ENCODE data around the gene SRP14. TPM values are rescaled to one million over a fixed set of nuclear protein-coding genes. Genes with fewer than 3 reads are reported as not detected.
"Not testable (repeated sequence)": the region's sequence is repeated elsewhere in the genome, so short reads cannot be mapped to it uniquely, and the experiment has no call there.

The SRP14 gene
- total and polyA plus RNA-seq, 2 donors, result 374 to 522 TPM

GRCh38 chr15:40038275-40038637 is 725 bp downstream of the SRP14 start:
- peaks cover 12 to 19% of the 10 kb centered on the region in 2 donors for H3K4me1 ChIP-seq (ENCODE audit: control insufficient read depth in 2 of 2, insufficient read depth in 2 of 2, low read length in 2 of 2)
- H3K27me3 ChIP-seq (ENCODE audit: control insufficient read depth in 2 of 2, insufficient read depth in 1 of 2, low read length in 1 of 2), result no peaks in the 10 kb centered on the region
- peak overlapping the region; percentile 72 to 75 for H3K4me3 ChIP-seq (ENCODE audit: low read length in 2 of 2)
- DNase-seq (ENCODE audit: low read depth in 6 of 9, low spot score in 9 of 9), result no peak
- H3K36me3 ChIP-seq (ENCODE audit: control insufficient read depth in 2 of 2, insufficient read depth in 2 of 2, low read length in 1 of 2), result peaks cover 22 to 34% of the 10 kb centered on the region in 2 donors
- H3K9me3 ChIP-seq (ENCODE audit: control insufficient read depth in 2 of 2, insufficient read depth in 1 of 2, low read length in 1 of 2), result no peaks in the 10 kb centered on the region
- H3K27ac ChIP-seq (ENCODE audit: low read depth in 1 of 2, low read length in 1 of 2), result peak overlapping the region; percentile 82 to 96
- 6% methylated on average over 18 of the region's 18 CpGs for WGBS

GRCh38 chr15:40037721-40038120 is 1.3 kb downstream of the SRP14 start:
- 66% methylated on average over 3 of the region's 3 CpGs for WGBS
- H3K27me3 ChIP-seq (ENCODE audit: control insufficient read depth in 2 of 2, insufficient read depth in 1 of 2, low read length in 1 of 2), result no peaks in the 10 kb centered on the region
- H3K4me3 ChIP-seq (ENCODE audit: low read length in 2 of 2), result peak overlapping the region; percentile 72 to 75
- H3K36me3 ChIP-seq (ENCODE audit: control insufficient read depth in 2 of 2, insufficient read depth in 2 of 2, low read length in 1 of 2), result peaks cover 18 to 39% of the 10 kb centered on the region in 2 donors
- no peak for DNase-seq (ENCODE audit: low read depth in 6 of 9, low spot score in 9 of 9)
- no peaks in the 10 kb centered on the region for H3K9me3 ChIP-seq (ENCODE audit: control insufficient read depth in 2 of 2, insufficient read depth in 1 of 2, low read length in 1 of 2)
- H3K4me1 ChIP-seq (ENCODE audit: control insufficient read depth in 2 of 2, insufficient read depth in 2 of 2, low read length in 2 of 2), result peaks cover 12 to 19% of the 10 kb centered on the region in 2 donors
- no peak overlapping the region for H3K27ac ChIP-seq (ENCODE audit: low read depth in 1 of 2, low read length in 1 of 2)

- not testable (repeated sequence) for H3K9me3 ChIP-seq (ENCODE audit: control insufficient read depth in 2 of 2, insufficient read depth in 1 of 2, low read length in 1 of 2); H3K4me3 ChIP-seq (ENCODE audit: low read length in 2 of 2); H3K27ac ChIP-seq (ENCODE audit: low read depth in 1 of 2, low read length in 1 of 2); DNase-seq (ENCODE audit: low read depth in 6 of 9, low spot score in 9 of 9); H3K27me3 ChIP-seq (ENCODE audit: control insufficient read depth in 2 of 2, insufficient read depth in 1 of 2, low read length in 1 of 2)
- 98% methylated on average over 1 of the region's 1 CpG for WGBS
- Histone ChIP-seq H3K36me3 (ENCODE audit: control insufficient read depth in 2 of 2, insufficient read depth in 2 of 2, low read length in 1 of 2) (peaks cover 25 to 59% of the 10 kb centered on the region in 2 donors), H3K4me1 (ENCODE audit: control insufficient read depth in 2 of 2, insufficient read depth in 2 of 2, low read length in 2 of 2) (peaks cover 11 to 12% of the 10 kb centered on the region in 2 donors)
Measured at GRCh38 chr15:40035182-40035581, 3.8 kb downstream of the SRP14 start.

- H3K27ac ChIP-seq (ENCODE audit: low read depth in 1 of 2, low read length in 1 of 2), result no peak overlapping the region
- H3K4me3 ChIP-seq (ENCODE audit: low read length in 2 of 2), result no peak overlapping the region
- peaks cover 28 to 67% of the 10 kb centered on the region in 2 donors for H3K36me3 ChIP-seq (ENCODE audit: control insufficient read depth in 2 of 2, insufficient read depth in 2 of 2, low read length in 1 of 2)
- no peak for DNase-seq (ENCODE audit: low read depth in 6 of 9, low spot score in 9 of 9)
- peaks cover 7% of the 10 kb centered on the region in 2 donors for H3K4me1 ChIP-seq (ENCODE audit: control insufficient read depth in 2 of 2, insufficient read depth in 2 of 2, low read length in 2 of 2)
- H3K27me3 ChIP-seq (ENCODE audit: control insufficient read depth in 2 of 2, insufficient read depth in 1 of 2, low read length in 1 of 2), result no peaks in the 10 kb centered on the region
- 98% methylated on average over 3 of the region's 3 CpGs for WGBS
- H3K9me3 ChIP-seq (ENCODE audit: control insufficient read depth in 2 of 2, insufficient read depth in 1 of 2, low read length in 1 of 2), result no peaks in the 10 kb centered on the region
Measured at GRCh38 chr15:40034186-40034946, 4.6 kb downstream of the SRP14 start.

- 96% methylated on average over 6 of the region's 6 CpGs for WGBS
- no peaks in the 10 kb centered on the region for H3K9me3 ChIP-seq (ENCODE audit: control insufficient read depth in 2 of 2, insufficient read depth in 1 of 2, low read length in 1 of 2)
- no peak overlapping the region for H3K4me3 ChIP-seq (ENCODE audit: low read length in 2 of 2)
- no peak overlapping the region for H3K27ac ChIP-seq (ENCODE audit: low read depth in 1 of 2, low read length in 1 of 2)
- no peak for DNase-seq (ENCODE audit: low read depth in 6 of 9, low spot score in 9 of 9)
- no peaks in the 10 kb centered on the region for H3K4me1 ChIP-seq (ENCODE audit: control insufficient read depth in 2 of 2, insufficient read depth in 2 of 2, low read length in 2 of 2)
- no peaks in the 10 kb centered on the region for H3K27me3 ChIP-seq (ENCODE audit: control insufficient read depth in 2 of 2, insufficient read depth in 1 of 2, low read length in 1 of 2)
- H3K36me3 ChIP-seq (ENCODE audit: control insufficient read depth in 2 of 2, insufficient read depth in 2 of 2, low read length in 1 of 2), result peaks cover 28 to 72% of the 10 kb centered on the region in 2 donors
Measured at GRCh38 chr15:40032125-40032839, 6.7 kb downstream of the SRP14 start.

- no peaks in the 10 kb centered on the region for H3K4me1 ChIP-seq (ENCODE audit: control insufficient read depth in 2 of 2, insufficient read depth in 2 of 2, low read length in 2 of 2)
- H3K27ac ChIP-seq (ENCODE audit: low read depth in 1 of 2, low read length in 1 of 2), result no peak overlapping the region
- no peaks in the 10 kb centered on the region for H3K27me3 ChIP-seq (ENCODE audit: control insufficient read depth in 2 of 2, insufficient read depth in 1 of 2, low read length in 1 of 2)
- H3K4me3 ChIP-seq (ENCODE audit: low read length in 2 of 2), result no peak overlapping the region
- peaks cover 26 to 64% of the 10 kb centered on the region in 2 donors for H3K36me3 ChIP-seq (ENCODE audit: control insufficient read depth in 2 of 2, insufficient read depth in 2 of 2, low read length in 1 of 2)
- no peak for DNase-seq (ENCODE audit: low read depth in 6 of 9, low spot score in 9 of 9)
- 97% methylated on average over 3 of the region's 3 CpGs for WGBS
- H3K9me3 ChIP-seq (ENCODE audit: control insufficient read depth in 2 of 2, insufficient read depth in 1 of 2, low read length in 1 of 2), result no peaks in the 10 kb centered on the region
Measured at GRCh38 chr15:40031300-40031699, 7.7 kb downstream of the SRP14 start.

- no peaks in the 10 kb centered on the region for H3K9me3 ChIP-seq (ENCODE audit: control insufficient read depth in 2 of 2, insufficient read depth in 1 of 2, low read length in 1 of 2)
- H3K27ac ChIP-seq (ENCODE audit: low read depth in 1 of 2, low read length in 1 of 2), result no peak overlapping the region
- H3K36me3 ChIP-seq (ENCODE audit: control insufficient read depth in 2 of 2, insufficient read depth in 2 of 2, low read length in 1 of 2), result peaks cover 28 to 62% of the 10 kb centered on the region in 2 donors
- no peak overlapping the region for H3K4me3 ChIP-seq (ENCODE audit: low read length in 2 of 2)
- no peaks in the 10 kb centered on the region for H3K4me1 ChIP-seq (ENCODE audit: control insufficient read depth in 2 of 2, insufficient read depth in 2 of 2, low read length in 2 of 2)
- H3K27me3 ChIP-seq (ENCODE audit: control insufficient read depth in 2 of 2, insufficient read depth in 1 of 2, low read length in 1 of 2), result no peaks in the 10 kb centered on the region
- 94% methylated on average over 7 of the region's 7 CpGs for WGBS
- DNase-seq (ENCODE audit: low read depth in 6 of 9, low spot score in 9 of 9), result peak in 2 of 9 donors; percentile 18 to 45
Measured at GRCh38 chr15:40029979-40030893, 8.7 kb downstream of the SRP14 start.

- Histone ChIP-seq H3K36me3 (ENCODE audit: control insufficient read depth in 2 of 2, insufficient read depth in 2 of 2, low read length in 1 of 2) (peaks cover 15 to 55% of the 10 kb centered on the region in 2 donors), H3K27ac (ENCODE audit: low read depth in 1 of 2, low read length in 1 of 2) (no peak overlapping the region), H3K4me3 (ENCODE audit: low read length in 2 of 2) (no peak overlapping the region), H3K27me3 (ENCODE audit: control insufficient read depth in 2 of 2, insufficient read depth in 1 of 2, low read length in 1 of 2) (no peaks in the 10 kb centered on the region), H3K4me1 (ENCODE audit: control insufficient read depth in 2 of 2, insufficient read depth in 2 of 2, low read length in 2 of 2) (no peaks in the 10 kb centered on the region), H3K9me3 (ENCODE audit: control insufficient read depth in 2 of 2, insufficient read depth in 1 of 2, low read length in 1 of 2) (no peaks in the 10 kb centered on the region)
- no peak for DNase-seq (ENCODE audit: low read depth in 6 of 9, low spot score in 9 of 9)
- WGBS, result 85% methylated on average over 3 of the region's 3 CpGs
Measured at GRCh38 chr15:40028853-40029252, 10.1 kb downstream of the SRP14 start.

Measured in thymus (tissue), 11 donors.